Pons (tissue), 1 donor: ENCODE results near the gene DACT2.

Source experiments
- DNase-seq: peaks from one replicate; pipeline ENCODE4 v3.0.0-alpha.2; 2016; ENCODE audit warnings: low spot score

Gene DACT2

GRCh38 chr6:168348186-168348585 lies 28.6 kb upstream of the DACT2 start:
- no peak for DNase-seq

- no peak for DNase-seq
Observed at GRCh38 chr6:168347615-168348014, 28.0 kb upstream of the DACT2 start.

GRCh38 chr6:168347053-168347452 lies 27.5 kb upstream of the DACT2 start:
- no peak for DNase-seq

GRCh38 chr6:168345896-168346754 lies 26.5 kb upstream of the DACT2 start:
- no peak for DNase-seq

- DNase-seq = no peak
Observed at GRCh38 chr6:168345266-168345665, 25.7 kb upstream of the DACT2 start.

- no peak for DNase-seq
Observed at GRCh38 chr6:168344338-168344737, 24.8 kb upstream of the DACT2 start.

- DNase-seq = no peak
Observed at GRCh38 chr6:168343239-168344150, 23.9 kb upstream of the DACT2 start.

GRCh38 chr6:168342636-168343035 lies 23.1 kb upstream of the DACT2 start:
- DNase-seq = no peak

GRCh38 chr6:168341280-168341900 lies 21.8 kb upstream of the DACT2 start:
- no peak for DNase-seq

- DNase-seq = no peak
Observed at GRCh38 chr6:168340819-168341218, 21.2 kb upstream of the DACT2 start.

GRCh38 chr6:168338777-168339176 lies 19.2 kb upstream of the DACT2 start:
- DNase-seq = no peak

- no peak for DNase-seq
Observed at GRCh38 chr6:168336967-168337366, 17.4 kb upstream of the DACT2 start.

- DNase-seq = no peak
Observed at GRCh38 chr6:168333989-168334388, 14.4 kb upstream of the DACT2 start.

- DNase-seq = no peak
Observed at GRCh38 chr6:168333491-168333890, 13.9 kb upstream of the DACT2 start.

GRCh38 chr6:168333039-168333438 lies 13.5 kb upstream of the DACT2 start:
- no peak for DNase-seq

GRCh38 chr6:168332020-168332419 lies 12.4 kb upstream of the DACT2 start:
- DNase-seq = no peak

GRCh38 chr6:168331058-168331457 lies 11.5 kb upstream of the DACT2 start:
- DNase-seq = no peak

- DNase-seq = no peak
Observed at GRCh38 chr6:168330403-168330802, 10.8 kb upstream of the DACT2 start.

- no peak for DNase-seq
Observed at GRCh38 chr6:168328086-168328485, 8.5 kb upstream of the DACT2 start.

GRCh38 chr6:168326294-168327261 lies 7.0 kb upstream of the DACT2 start:
- DNase-seq = no peak

- no peak for DNase-seq
Observed at GRCh38 chr6:168322966-168323365, 3.4 kb upstream of the DACT2 start.
